Activated CD4-positive, alpha-beta T cell treated with anti-CD3 and anti-CD28 coated beads for 36 hours (primary cell): Measurements from ENCODE around the gene YJEFN3. TPM values are rescaled to one million over a fixed set of nuclear protein-coding genes. Genes with fewer than 3 reads are reported as not detected.

Experiments used
- ATAC-seq: fragments of 200-7000 bp; cut with Tn5 transposase; one replicate; pipeline ENCODE4 v1.10.0; 2021; ENCODE audit warnings: mild to moderate bottlenecking, moderate library complexity
- CTCF ChIA-PET: fragments of 350-600 bp; sonication (Branson Sonifier 250); formaldehyde crosslinking; loops from one replicate; lab custom pipeline; 2021; ENCODE audit warnings: antibody characterized with exemption; lab: Charles Lee
- POLR2A ChIA-PET: fragments of 350-600 bp; sonication (Branson Sonifier 250); formaldehyde crosslinking; loops from one replicate; lab custom pipeline; 2021; ENCODE audit warnings: antibody characterized with exemption, inconsistent platforms; lab: Charles Lee
- DNase-seq: peaks from one replicate; pipeline ENCODE4 v3.0.0-alpha.2; 2020
- H3K27ac Mint-ChIP-seq: one replicate; pipeline ENCODE4 v1.8.0; 2021; ENCODE audit warnings: mixed read lengths
- H3K27me3 Mint-ChIP-seq: one replicate; pipeline ENCODE4 v1.8.0; 2021; ENCODE audit warnings: mixed read lengths
- H3K36me3 Mint-ChIP-seq: one replicate; pipeline ENCODE4 v1.8.0; 2021; ENCODE audit warnings: low read depth, mixed read lengths
- H3K4me1 Mint-ChIP-seq: one replicate; pipeline ENCODE4 v1.8.0; 2021; ENCODE audit warnings: mixed read lengths
- H3K4me3 Mint-ChIP-seq: one replicate; pipeline ENCODE4 v1.8.0; 2021; ENCODE audit warnings: mild to moderate bottlenecking, moderate library complexity, mixed read lengths
- H3K9me3 Mint-ChIP-seq: one replicate; pipeline ENCODE4 v1.8.0; 2021; ENCODE audit warnings: low read depth, mixed read lengths
- intact Hi-C, 2 experiments: fragments of 100-400 bp; cut with DNase I in 1 of 2; cut with micrococcal nuclease in 1 of 2; formaldehyde crosslinking; loops; one replicate each; pipeline versions ENCODE4 v1.14.2 to v1.15.1; 2022 to 2024; cut with DNase I, micrococcal nuclease
- total RNA-seq, 2 experiments: library from RNA; stranded (reverse); gene quantifications; one replicate each; pipeline ENCODE4 v1.2.3, GENCODE V29; 2021

YJEFN3 gene
- total RNA-seq, 2 experiments from 2014 or later: 10.7 to 11.4 TPM

- Mint-ChIP-seq H3K27ac (no peak overlapping the region), H3K9me3 (no peaks in the 10 kb centered on the region), H3K4me1 (peaks cover 29% of the 10 kb centered on the region), H3K27me3 (peaks cover 11% of the 10 kb centered on the region), H3K36me3 (peaks cover 3% of the 10 kb centered on the region), H3K4me3 (no peak overlapping the region)
- DNase-seq (no peak), ATAC-seq (no peak)
- intact Hi-C loops: loop anchor here in 1 of 2 experiments (1.0 to 2.0 kb wide), 4 partner anchors 25 to 123 kb away; partner anchors contain the start of genes GMIP, NDUFA13 and PBX4
- ChIA-PET POLR2A (interaction anchor here (0.6 to 1.0 kb wide), 5 partner anchors 9 to 120 kb away, joined by 3 to 6 read pairs (median 3); no protein-coding TSS in a partner anchor), CTCF (interaction anchor here (0.6 to 1.6 kb wide), 5 partner anchors 9 to 103 kb away, joined by 3 to 6 read pairs (median 4); no protein-coding TSS in a partner anchor)
Observed at GRCh38 chr19:19541616-19542015, 12.9 kb downstream of the YJEFN3 start.

GRCh38 chr19:19542507-19542906 lies 13.8 kb downstream of the YJEFN3 start:
- Mint-ChIP-seq H3K36me3 (peaks cover 3% of the 10 kb centered on the region), H3K4me3 (no peak overlapping the region), H3K9me3 (no peaks in the 10 kb centered on the region), H3K4me1 (peaks cover 27% of the 10 kb centered on the region), H3K27ac (no peak overlapping the region), H3K27me3 (peaks cover 11% of the 10 kb centered on the region)
- ATAC-seq: no peak
- ChIA-PET CTCF (interaction anchor here (2.0 kb wide), 1 partner anchor 13 kb away, joined by 4 read pairs; no protein-coding TSS in a partner anchor), POLR2A (no interaction called here)
- DNase-seq: no peak
- intact Hi-C loops: no loop called here

- Mint-ChIP-seq H3K9me3 (no peaks in the 10 kb centered on the region), H3K36me3 (peaks cover 3% of the 10 kb centered on the region), H3K4me1 (peaks cover 22% of the 10 kb centered on the region), H3K4me3 (no peak overlapping the region), H3K27ac (no peak overlapping the region), H3K27me3 (peaks cover 7% of the 10 kb centered on the region)
- ChIA-PET CTCF (interaction anchor here (0.6 to 2.0 kb wide), 2 partner anchors 12 to 27 kb away, joined by 4 read pairs; no protein-coding TSS in a partner anchor), POLR2A (interaction anchor here (0.6 kb wide), 1 partner anchor 321 kb away, joined by 11 read pairs; no protein-coding TSS in a partner anchor)
- ATAC-seq: no peak
- DNase-seq: no peak
- intact Hi-C loops: no loop called here
Observed at GRCh38 chr19:19543101-19543500, 14.4 kb downstream of the YJEFN3 start.

- no peak for DNase-seq
- POLR2A ChIA-PET: interaction anchor here (0.6 kb wide), 1 partner anchor 321 kb away, joined by 11 read pairs; no protein-coding TSS in a partner anchor
- Mint-ChIP-seq H3K36me3 (peaks cover 3% of the 10 kb centered on the region), H3K27me3 (peaks cover 5% of the 10 kb centered on the region), H3K27ac (no peak overlapping the region), H3K4me3 (no peak overlapping the region), H3K9me3 (no peaks in the 10 kb centered on the region), H3K4me1 (peaks cover 20% of the 10 kb centered on the region)
- ATAC-seq: no peak
- CTCF ChIA-PET: interaction anchor here (0.6 to 2.0 kb wide), 2 partner anchors 12 to 28 kb away, joined by 4 read pairs; no protein-coding TSS in a partner anchor
- intact Hi-C loops: no loop called here
Observed at GRCh38 chr19:19543640-19544039, 14.9 kb downstream of the YJEFN3 start.

GRCh38 chr19:19544257-19544953 lies 15.7 kb downstream of the YJEFN3 start:
- no peak overlapping the region for H3K4me3 Mint-ChIP-seq
- ATAC-seq: no peak
- intact Hi-C loops: no loop called here
- no peak for DNase-seq
- CTCF ChIA-PET: interaction anchor here (2.0 kb wide), 1 partner anchor 11 kb away, joined by 4 read pairs; no protein-coding TSS in a partner anchor
- no peak overlapping the region for H3K27ac Mint-ChIP-seq
- no peaks in the 10 kb centered on the region for H3K9me3 Mint-ChIP-seq
- peaks cover 2% of the 10 kb centered on the region for H3K27me3 Mint-ChIP-seq
- no peaks in the 10 kb centered on the region for H3K36me3 Mint-ChIP-seq
- POLR2A ChIA-PET: no interaction called here
- H3K4me1 Mint-ChIP-seq: peaks cover 13% of the 10 kb centered on the region

GRCh38 chr19:19544954-19545591 lies 16.4 kb downstream of the YJEFN3 start:
- ATAC-seq (no peak), DNase-seq (no peak)
- H3K27ac Mint-ChIP-seq: no peak overlapping the region
- ChIA-PET POLR2A (no interaction called here), CTCF (no interaction called here)
- H3K4me3 Mint-ChIP-seq: no peak overlapping the region
- intact Hi-C loops: no loop called here
- no peaks in the 10 kb centered on the region for H3K36me3 Mint-ChIP-seq
- no peaks in the 10 kb centered on the region for H3K9me3 Mint-ChIP-seq
- H3K4me1 Mint-ChIP-seq: peaks cover 12% of the 10 kb centered on the region
- H3K27me3 Mint-ChIP-seq: peaks cover 2% of the 10 kb centered on the region

GRCh38 chr19:19545707-19546106 lies 17.0 kb downstream of the YJEFN3 start:
- POLR2A ChIA-PET: no interaction called here
- DNase-seq (no peak), ATAC-seq (no peak)
- Mint-ChIP-seq H3K9me3 (no peaks in the 10 kb centered on the region), H3K27me3 (peaks cover 2% of the 10 kb centered on the region), H3K4me1 (peaks cover 8% of the 10 kb centered on the region), H3K4me3 (no peak overlapping the region), H3K27ac (no peak overlapping the region), H3K36me3 (no peaks in the 10 kb centered on the region)
- intact Hi-C loops: no loop called here
- CTCF ChIA-PET: no interaction called here

- Mint-ChIP-seq H3K27ac (no peak overlapping the region), H3K4me3 (no peak overlapping the region), H3K36me3 (no peaks in the 10 kb centered on the region), H3K27me3 (peaks cover 2% of the 10 kb centered on the region), H3K9me3 (peaks cover 2% of the 10 kb centered on the region), H3K4me1 (peaks cover 3% of the 10 kb centered on the region)
- intact Hi-C loops: no loop called here
- ChIA-PET CTCF (interaction anchor here (0.8 kb wide), 1 partner anchor 106 kb away, joined by 5 read pairs; no protein-coding TSS in a partner anchor), POLR2A (no interaction called here)
- no peak for ATAC-seq
- no peak for DNase-seq
Observed at GRCh38 chr19:19546751-19547162, 18.0 kb downstream of the YJEFN3 start.

GRCh38 chr19:19547674-19548336 lies 19.1 kb downstream of the YJEFN3 start:
- no peaks in the 10 kb centered on the region for H3K27me3 Mint-ChIP-seq
- POLR2A ChIA-PET: no interaction called here
- H3K4me1 Mint-ChIP-seq: no peaks in the 10 kb centered on the region
- peaks cover 2% of the 10 kb centered on the region for H3K9me3 Mint-ChIP-seq
- H3K36me3 Mint-ChIP-seq: no peaks in the 10 kb centered on the region
- H3K27ac Mint-ChIP-seq: no peak overlapping the region
- no peak for DNase-seq
- H3K4me3 Mint-ChIP-seq: no peak overlapping the region
- CTCF ChIA-PET: interaction anchor here (0.7 to 1.2 kb wide), 4 partner anchors 15 to 105 kb away, joined by 3 to 5 read pairs (median 4); no protein-coding TSS in a partner anchor
- intact Hi-C loops: no loop called here
- ATAC-seq: no peak

- Mint-ChIP-seq H3K9me3 (peaks cover 2% of the 10 kb centered on the region), H3K4me1 (no peaks in the 10 kb centered on the region), H3K4me3 (no peak overlapping the region), H3K36me3 (no peaks in the 10 kb centered on the region), H3K27me3 (no peaks in the 10 kb centered on the region), H3K27ac (no peak overlapping the region)
- DNase-seq (no peak), ATAC-seq (no peak)
- ChIA-PET CTCF (no interaction called here), POLR2A (interaction anchor here (0.6 kb wide), 1 partner anchor 54 kb away, joined by 3 read pairs; no protein-coding TSS in a partner anchor)
- intact Hi-C loops: no loop called here
Observed at GRCh38 chr19:19548915-19549759, 20.4 kb downstream of the YJEFN3 start.
